GM23338 (cell line): ENCODE measurements around the gene ERP29.

ENCODE experiments used
- EZH2 ChIP-seq: fragments of 200-600 bp; sonication (generic); IDR thresholded peaks from one replicate; pipeline ENCODE4 v1.8.0; 2017; ENCODE audit warnings: antibody characterized with exemption, mild to moderate bottlenecking, low read depth; ENCODE audit not compliant: unreplicated experiment
- EZH2phosphoT487 ChIP-seq: fragments of 200-600 bp; sonication (generic); IDR thresholded peaks from one replicate; pipeline ENCODE4 v1.8.1; 2018; ENCODE audit warnings: antibody characterized with exemption; ENCODE audit not compliant: unreplicated experiment
- POLR2AphosphoS5 ChIP-seq: IDR thresholded peaks from 2 replicates; pipeline ENCODE4 v1.6.1; 2016; ENCODE audit warnings: antibody characterized with exemption, low read depth
- ZNF114 ChIP-seq: fragments of 250-450 bp; sonication (Bioruptor Pico); IDR thresholded peaks from 2 replicates; pipeline ENCODE4 v1.5.0; 2020; ENCODE audit warnings: mild to moderate bottlenecking, moderate library complexity
- TF ChIP-seq, protein P1 (sequence below), 2 experiments: fragments of 200-600 bp in 1 of 2; sonication (generic) in 1 of 2; conservative IDR thresholded peaks; 2 replicates each; pipeline versions ENCODE4 v1.5.1 to v1.6.1; 2016 to 2017; ENCODE audit warnings: antibody characterized with exemption in 2 of 2, low read depth in 2 of 2, mild to moderate bottlenecking in 2 of 2, moderate library complexity in 1 of 2
- TF ChIP-seq, protein P2 (sequence below): IDR thresholded peaks from 2 replicates; pipeline ENCODE4 v1.6.1; 2016; ENCODE audit warnings: antibody characterized with exemption

- TF ChIP-seq, protein P1, sequence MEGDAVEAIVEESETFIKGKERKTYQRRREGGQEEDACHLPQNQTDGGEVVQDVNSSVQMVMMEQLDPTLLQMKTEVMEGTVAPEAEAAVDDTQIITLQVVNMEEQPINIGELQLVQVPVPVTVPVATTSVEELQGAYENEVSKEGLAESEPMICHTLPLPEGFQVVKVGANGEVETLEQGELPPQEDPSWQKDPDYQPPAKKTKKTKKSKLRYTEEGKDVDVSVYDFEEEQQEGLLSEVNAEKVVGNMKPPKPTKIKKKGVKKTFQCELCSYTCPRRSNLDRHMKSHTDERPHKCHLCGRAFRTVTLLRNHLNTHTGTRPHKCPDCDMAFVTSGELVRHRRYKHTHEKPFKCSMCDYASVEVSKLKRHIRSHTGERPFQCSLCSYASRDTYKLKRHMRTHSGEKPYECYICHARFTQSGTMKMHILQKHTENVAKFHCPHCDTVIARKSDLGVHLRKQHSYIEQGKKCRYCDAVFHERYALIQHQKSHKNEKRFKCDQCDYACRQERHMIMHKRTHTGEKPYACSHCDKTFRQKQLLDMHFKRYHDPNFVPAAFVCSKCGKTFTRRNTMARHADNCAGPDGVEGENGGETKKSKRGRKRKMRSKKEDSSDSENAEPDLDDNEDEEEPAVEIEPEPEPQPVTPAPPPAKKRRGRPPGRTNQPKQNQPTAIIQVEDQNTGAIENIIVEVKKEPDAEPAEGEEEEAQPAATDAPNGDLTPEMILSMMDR (conservative IDR thresholded peaks at IDR 0.05; ENCODE audit: low read depth in 2 of 2) = no peak
- TF ChIP-seq EZH2phosphoT487 = no peak
- TF ChIP-seq POLR2AphosphoS5 = no peak
- no peak for TF ChIP-seq ZNF114 (CRISPR knock-in tag)
- TF ChIP-seq, protein P2, sequence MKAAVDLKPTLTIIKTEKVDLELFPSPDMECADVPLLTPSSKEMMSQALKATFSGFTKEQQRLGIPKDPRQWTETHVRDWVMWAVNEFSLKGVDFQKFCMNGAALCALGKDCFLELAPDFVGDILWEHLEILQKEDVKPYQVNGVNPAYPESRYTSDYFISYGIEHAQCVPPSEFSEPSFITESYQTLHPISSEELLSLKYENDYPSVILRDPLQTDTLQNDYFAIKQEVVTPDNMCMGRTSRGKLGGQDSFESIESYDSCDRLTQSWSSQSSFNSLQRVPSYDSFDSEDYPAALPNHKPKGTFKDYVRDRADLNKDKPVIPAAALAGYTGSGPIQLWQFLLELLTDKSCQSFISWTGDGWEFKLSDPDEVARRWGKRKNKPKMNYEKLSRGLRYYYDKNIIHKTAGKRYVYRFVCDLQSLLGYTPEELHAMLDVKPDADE = no peak
- TF ChIP-seq EZH2 = no peak
Measured at GRCh38 chr12:112008918-112009317, 4.3 kb upstream of the ERP29 start.
